HUDEP-2 (cell line): Measurements from ENCODE around the gene COQ5.

Experiments used
- DNase-seq, 76 experiments: peaks; one replicate each; lab custom pipeline; 2025; ENCODE audit not compliant: unreplicated experiment in 76 of 76; lab: John Stamatoyannopoulos, UW

The COQ5 gene

GRCh38 chr12:120485961-120486881 is 42.7 kb downstream of the COQ5 start:
- DNase-seq = no peak

DNA sequence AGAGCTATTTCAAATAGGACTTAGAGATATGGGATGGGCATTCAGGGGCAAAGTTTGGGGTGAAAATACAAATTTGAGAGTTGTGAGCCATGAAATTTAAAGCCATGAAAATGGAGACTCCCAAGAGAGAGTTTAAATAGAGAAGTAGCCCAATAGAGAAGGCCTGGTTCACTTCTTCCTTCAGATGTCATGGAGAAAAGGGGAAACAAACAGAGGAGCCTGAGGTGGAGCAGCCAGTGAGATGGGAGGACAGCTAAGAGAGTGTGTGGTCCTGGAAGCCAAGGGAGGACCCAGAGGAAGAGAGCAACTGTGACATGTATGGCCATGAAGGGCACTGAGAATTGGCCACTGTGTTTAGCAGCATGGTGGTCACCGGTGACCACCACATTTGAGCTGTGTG is 45.3 kb downstream of the COQ5 start:
- DNase-seq = no peak

GRCh38 chr12:120481022-120481767 is 47.8 kb downstream of the COQ5 start:
- DNase-seq = peak in 23 of 76 experiments; percentile 7 to 64 (median 28)

GRCh38 chr12:120480211-120480610 is 48.7 kb downstream of the COQ5 start:
- no peak for DNase-seq

- peak in 1 of 76 experiments; percentile 9 for DNase-seq
Observed at GRCh38 chr12:120479458-120479857, 49.5 kb downstream of the COQ5 start.

DNA sequence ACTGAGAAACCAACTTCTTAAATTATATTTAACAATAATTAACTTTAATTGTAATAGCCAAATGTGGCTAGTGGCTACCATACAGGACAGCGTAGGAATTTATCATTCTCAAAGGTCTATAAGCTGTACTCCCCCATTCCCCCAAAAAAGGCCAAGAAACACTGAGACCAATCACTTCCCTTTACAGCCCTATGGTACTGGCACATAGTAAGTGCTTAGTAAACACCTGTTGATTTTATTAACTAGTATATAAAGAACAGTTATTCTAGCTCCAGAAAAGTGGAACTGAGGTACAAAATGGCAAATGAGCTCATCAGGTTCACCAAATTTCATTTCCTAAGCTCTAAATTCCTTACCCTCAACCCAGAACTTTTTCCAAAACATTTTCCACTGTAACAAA is 53.3 kb downstream of the COQ5 start:
- DNase-seq = no peak

GRCh38 chr12:120474616-120474960 is 54.4 kb downstream of the COQ5 start:
- peak in 2 of 76 experiments; percentile 15 to 19 for DNase-seq

GRCh38 chr12:120473807-120474615 is 54.9 kb downstream of the COQ5 start:
- DNase-seq = no peak

- DNase-seq = no peak
Observed at GRCh38 chr12:120472521-120472920, 56.4 kb downstream of the COQ5 start.

- DNase-seq = peak in 3 of 76 experiments; percentile 36 to 50 (median 39)
Observed at GRCh38 chr12:120470150-120470784, 58.7 kb downstream of the COQ5 start.

GRCh38 chr12:120469450-120470149 is 59.4 kb downstream of the COQ5 start, which contains the start of gene SRSF9:
Gene SRSF9 (minus strand): TSS chr12:120469748. CDS start chr12:120469609, 139 bp downstream.
- peak in 75 of 76 experiments; percentile 64 to 96 (median 89) for DNase-seq

GRCh38 chr12:120468821-120469449 is 60.0 kb downstream of the COQ5 start:
- peak in 3 of 76 experiments; percentile 12 to 44 (median 34) for DNase-seq

GRCh38 chr12:120468325-120468820 is 60.6 kb downstream of the COQ5 start:
- DNase-seq = peak in 5 of 76 experiments; percentile 12 to 21 (median 16)

GRCh38 chr12:120467439-120467838 is 61.5 kb downstream of the COQ5 start:
- DNase-seq = no peak

DNA sequence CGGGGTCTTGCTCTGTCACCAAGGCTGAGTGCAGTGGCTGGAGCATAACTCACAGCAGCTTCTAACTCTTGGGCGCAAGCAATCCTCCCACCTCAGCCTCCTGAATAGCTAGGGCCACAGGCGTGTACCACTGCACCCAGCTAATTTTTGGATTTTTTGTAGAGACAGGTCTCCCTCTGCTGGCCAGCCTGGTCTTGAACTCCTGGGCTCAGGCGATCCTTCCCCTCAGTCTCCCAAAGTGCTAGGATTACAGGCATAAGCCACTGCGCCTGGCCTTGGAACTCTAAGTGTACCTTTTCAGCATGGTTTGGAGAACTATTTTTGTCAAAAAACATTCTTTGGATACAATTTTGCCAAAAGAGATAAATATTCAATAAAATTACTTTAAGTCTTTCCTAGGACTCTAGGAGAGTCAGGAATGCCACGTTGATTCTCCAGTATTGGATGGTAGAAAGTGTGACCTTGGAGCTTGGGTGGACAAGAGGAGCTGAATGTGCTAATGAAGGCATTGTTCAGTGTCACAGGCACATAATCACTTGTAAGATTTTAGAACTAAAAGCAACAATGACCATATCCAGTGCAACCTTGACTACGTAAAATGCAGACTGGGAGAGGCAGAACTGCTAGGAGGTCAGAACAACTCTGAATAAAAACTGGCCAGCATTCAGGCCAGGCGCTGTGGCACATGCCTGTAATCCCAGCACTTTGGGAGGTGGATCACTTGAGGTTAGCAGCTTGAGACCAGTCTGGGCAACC is 62.2 kb downstream of the COQ5 start:
- peak in 55 of 76 experiments; percentile 7 to 67 (median 30) for DNase-seq

GRCh38 chr12:120465756-120466155 is 63.2 kb downstream of the COQ5 start:
- no peak for DNase-seq

GRCh38 chr12:120463712-120464111 is 65.2 kb downstream of the COQ5 start:
- no peak for DNase-seq

DNA sequence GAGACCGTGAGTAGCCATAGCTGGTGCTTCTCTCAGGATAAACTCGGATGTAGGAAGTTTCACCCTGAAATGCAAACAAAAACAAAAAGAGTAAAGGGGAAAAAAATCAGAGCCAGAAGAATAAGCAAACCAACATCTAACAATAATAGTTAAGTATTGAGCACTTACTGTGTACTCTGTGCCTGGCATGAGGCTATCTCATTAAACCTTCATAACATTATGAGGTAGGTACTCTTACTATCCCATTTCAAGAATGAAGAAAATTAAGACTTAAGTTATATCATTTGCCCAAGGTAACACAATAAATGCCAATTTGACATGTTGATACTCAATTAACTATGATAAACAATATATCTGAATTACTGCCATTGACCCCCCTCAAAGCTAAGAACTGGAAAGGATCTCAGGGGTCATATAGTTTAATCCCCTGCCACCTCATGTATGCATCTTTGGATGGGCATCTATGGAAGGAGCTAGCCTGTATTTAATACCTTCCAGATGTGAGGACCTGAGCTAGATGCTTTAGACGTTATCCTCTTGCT is 66.8 kb downstream of the COQ5 start:
- no peak for DNase-seq
